Upper lobe of right lung (tissue), 1 donor: Measurements from ENCODE around the gene MBD2. TPM values are rescaled to one million over a fixed set of nuclear protein-coding genes. Genes with fewer than 3 reads are reported as not detected.
"Not testable (repeated sequence)": the region's sequence is repeated elsewhere in the genome, so short reads cannot be mapped to it uniquely, and the experiment has no call there.

Source experiments
- ATAC-seq: fragments of 200-7000 bp; cut with Tn5 transposase; one replicate; pipeline ENCODE4 v1.9.1; 2020; ENCODE audit warnings: mild to moderate bottlenecking, moderate library complexity
- DNase-seq: peaks from one replicate; pipeline ENCODE4 v3.0.0-alpha.2; 2020
- H3K27ac ChIP-seq: fragments of 200-600 bp; one replicate; pipeline ENCODE4 v1.8.0; 2022
- H3K27me3 ChIP-seq: fragments of 200-600 bp; one replicate; pipeline ENCODE4 v1.8.0; 2022; ENCODE audit warnings: mild to moderate bottlenecking
- H3K36me3 ChIP-seq: fragments of 200-600 bp; one replicate; pipeline ENCODE4 v1.8.0; 2022
- H3K4me1 ChIP-seq: fragments of 200-600 bp; one replicate; pipeline ENCODE4 v1.8.0; 2022
- H3K4me3 ChIP-seq: fragments of 200-600 bp; one replicate; pipeline ENCODE4 v1.8.0; 2022; ENCODE audit warnings: mild to moderate bottlenecking
- H3K9me3 ChIP-seq: fragments of 200-600 bp; one replicate; pipeline ENCODE4 v1.8.0; 2022
- intact Hi-C: fragments of 100-400 bp; cut with DNase I; formaldehyde crosslinking; loops from one replicate; pipeline ENCODE4 v1.11.0; 2022
- total RNA-seq: library from RNA; stranded (reverse); fragmentation: NEBNext Ultra II Directional; extraction: Animal tissue kit (Norgen Biotek cat#: 25700); gene quantifications from one replicate; pipeline ENCODE4 v1.2.1, GENCODE V29; 2021
- TF ChIP-seq, protein P1 (sequence below): fragments of 200-600 bp; IDR thresholded peaks from one replicate; pipeline ENCODE4 v1.8.0; 2022; ENCODE audit warnings: antibody characterized with exemption
- donor health status: DM: no; HTN: yes; CAD: no; lungs with severe emphysema.

MBD2 gene
- total RNA-seq, 1 donor from 2014 or later: 78.4 TPM

DNA sequence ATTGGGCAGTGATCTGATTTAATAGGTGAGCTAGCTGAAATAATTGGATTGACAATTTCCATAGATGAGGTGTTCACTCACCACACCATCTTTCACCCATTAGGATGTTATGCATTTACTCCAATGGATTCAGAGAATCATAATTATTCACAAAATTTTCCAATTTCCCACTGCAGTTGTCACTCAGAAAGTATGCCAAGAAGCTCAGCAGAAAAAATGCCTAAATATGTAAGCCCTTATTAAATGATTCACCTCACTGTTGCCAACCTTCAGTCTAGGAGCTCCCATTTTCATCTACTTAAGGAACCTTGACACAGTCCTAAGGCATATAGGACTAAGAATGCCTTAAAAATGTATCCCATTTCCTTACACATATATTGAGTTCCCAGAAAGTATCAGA, 94.3 kb downstream of the MBD2 start:
- ATAC-seq (no peak), DNase-seq (no peak)
- Histone ChIP-seq H3K36me3 (no peaks in the 10 kb centered on the region), H3K9me3 (no peaks in the 10 kb centered on the region), H3K27me3 (no peaks in the 10 kb centered on the region), H3K4me3 (no peak overlapping the region), H3K27ac (no peak overlapping the region), H3K4me1 (no peaks in the 10 kb centered on the region)
- intact Hi-C loops: no loop called here
- TF ChIP-seq, protein P1, sequence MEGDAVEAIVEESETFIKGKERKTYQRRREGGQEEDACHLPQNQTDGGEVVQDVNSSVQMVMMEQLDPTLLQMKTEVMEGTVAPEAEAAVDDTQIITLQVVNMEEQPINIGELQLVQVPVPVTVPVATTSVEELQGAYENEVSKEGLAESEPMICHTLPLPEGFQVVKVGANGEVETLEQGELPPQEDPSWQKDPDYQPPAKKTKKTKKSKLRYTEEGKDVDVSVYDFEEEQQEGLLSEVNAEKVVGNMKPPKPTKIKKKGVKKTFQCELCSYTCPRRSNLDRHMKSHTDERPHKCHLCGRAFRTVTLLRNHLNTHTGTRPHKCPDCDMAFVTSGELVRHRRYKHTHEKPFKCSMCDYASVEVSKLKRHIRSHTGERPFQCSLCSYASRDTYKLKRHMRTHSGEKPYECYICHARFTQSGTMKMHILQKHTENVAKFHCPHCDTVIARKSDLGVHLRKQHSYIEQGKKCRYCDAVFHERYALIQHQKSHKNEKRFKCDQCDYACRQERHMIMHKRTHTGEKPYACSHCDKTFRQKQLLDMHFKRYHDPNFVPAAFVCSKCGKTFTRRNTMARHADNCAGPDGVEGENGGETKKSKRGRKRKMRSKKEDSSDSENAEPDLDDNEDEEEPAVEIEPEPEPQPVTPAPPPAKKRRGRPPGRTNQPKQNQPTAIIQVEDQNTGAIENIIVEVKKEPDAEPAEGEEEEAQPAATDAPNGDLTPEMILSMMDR: no peak

DNA sequence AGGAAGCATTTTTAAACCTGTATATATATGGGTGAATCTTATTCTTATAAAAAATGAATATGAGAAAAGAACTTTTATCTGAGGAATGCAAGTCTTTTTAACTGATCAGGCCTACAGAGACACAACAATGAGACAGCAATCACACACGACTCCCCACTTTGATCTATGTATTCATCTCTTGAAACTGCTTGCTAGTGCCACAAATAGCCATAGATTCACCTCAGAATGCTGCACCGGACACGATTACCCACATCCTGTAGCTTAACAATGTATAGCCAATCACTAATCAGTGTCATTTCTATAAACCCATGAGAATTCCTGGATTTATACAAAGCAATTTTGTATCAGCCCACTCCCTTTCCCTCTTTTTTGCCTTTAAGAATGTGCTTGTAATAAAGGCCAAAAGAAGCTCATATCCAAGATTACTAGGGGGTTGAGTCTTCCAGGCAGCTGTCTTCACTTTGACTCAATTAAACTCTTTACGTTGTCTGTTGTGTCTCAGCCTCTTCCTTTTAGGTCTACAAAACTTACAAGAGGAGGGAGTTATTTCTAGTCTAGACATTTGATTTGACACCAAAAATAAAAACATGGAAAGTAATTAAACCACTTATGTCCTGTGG, 94.9 kb downstream of the MBD2 start:
- intact Hi-C loops: no loop called here
- Histone ChIP-seq H3K4me3 (no peak overlapping the region), H3K9me3 (no peaks in the 10 kb centered on the region), H3K27me3 (no peaks in the 10 kb centered on the region), H3K36me3 (no peaks in the 10 kb centered on the region), H3K27ac (no peak overlapping the region), H3K4me1 (no peaks in the 10 kb centered on the region)
- ATAC-seq (no peak), DNase-seq (no peak)
- TF ChIP-seq, protein P1: no peak

DNA sequence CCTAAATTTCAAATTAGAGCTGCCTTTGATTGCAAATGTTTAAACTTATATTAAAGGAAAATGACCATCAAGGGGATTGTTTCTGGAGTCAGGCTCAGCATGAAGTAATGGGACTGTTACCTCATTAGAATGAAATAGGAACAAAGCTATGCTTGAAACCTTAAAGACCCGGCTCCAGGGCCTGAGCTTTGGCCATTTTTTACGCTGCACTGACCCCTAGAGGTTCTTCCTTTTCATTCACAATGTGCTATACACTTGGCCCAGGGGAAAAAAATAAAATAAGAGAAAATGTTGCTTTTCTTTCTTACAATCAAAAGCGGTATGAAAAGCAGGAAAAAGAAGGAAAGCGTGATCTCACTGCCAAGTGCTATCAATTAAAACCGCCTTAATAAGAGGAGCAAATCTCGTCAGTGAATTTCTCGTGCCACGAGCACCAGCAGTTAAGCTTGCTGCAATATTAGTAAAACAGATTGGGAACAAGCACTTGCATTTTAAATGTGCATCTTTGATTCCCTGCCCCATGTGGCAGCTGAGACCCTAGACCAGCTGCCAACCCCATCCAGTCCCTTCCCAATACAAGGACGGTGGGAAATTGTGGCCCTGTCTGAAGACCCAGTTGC, 96.6 kb downstream of the MBD2 start:
- H3K4me1 ChIP-seq: no peaks in the 10 kb centered on the region
- no peaks in the 10 kb centered on the region for H3K9me3 ChIP-seq
- no peaks in the 10 kb centered on the region for H3K36me3 ChIP-seq
- H3K27ac ChIP-seq: no peak overlapping the region
- H3K4me3 ChIP-seq: no peak overlapping the region
- TF ChIP-seq, protein P1: peak; percentile 51
- H3K27me3 ChIP-seq: no peaks in the 10 kb centered on the region
- DNase-seq: no peak
- intact Hi-C loops: no loop called here
- peak; percentile 72 for ATAC-seq

DNA sequence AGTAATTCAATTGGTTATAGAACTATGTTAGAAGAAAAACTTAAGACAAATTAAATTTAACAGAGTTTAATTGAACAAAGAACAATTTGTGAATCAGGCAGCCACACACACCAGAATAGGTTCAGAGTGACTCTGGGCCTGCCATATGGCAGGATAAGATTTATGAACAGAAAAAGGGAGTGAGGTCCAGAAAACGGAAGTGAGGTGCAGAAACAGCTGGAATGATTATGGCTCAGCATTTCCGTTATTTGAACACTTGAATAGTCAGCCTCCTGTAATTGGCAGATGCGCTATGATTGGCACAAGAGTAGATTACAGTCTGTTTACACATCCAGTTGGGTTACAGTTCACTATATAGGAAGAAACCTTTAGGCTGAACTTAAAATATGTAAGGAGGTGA, 99.0 kb downstream of the MBD2 start:
- no peak for DNase-seq
- no peak overlapping the region for H3K4me3 ChIP-seq
- H3K9me3 ChIP-seq: no peaks in the 10 kb centered on the region
- H3K36me3 ChIP-seq: no peaks in the 10 kb centered on the region
- no peak overlapping the region for H3K27ac ChIP-seq
- ATAC-seq: no peak
- H3K4me1 ChIP-seq: no peaks in the 10 kb centered on the region
- TF ChIP-seq, protein P1: no peak
- intact Hi-C loops: no loop called here
- H3K27me3 ChIP-seq: no peaks in the 10 kb centered on the region

DNA sequence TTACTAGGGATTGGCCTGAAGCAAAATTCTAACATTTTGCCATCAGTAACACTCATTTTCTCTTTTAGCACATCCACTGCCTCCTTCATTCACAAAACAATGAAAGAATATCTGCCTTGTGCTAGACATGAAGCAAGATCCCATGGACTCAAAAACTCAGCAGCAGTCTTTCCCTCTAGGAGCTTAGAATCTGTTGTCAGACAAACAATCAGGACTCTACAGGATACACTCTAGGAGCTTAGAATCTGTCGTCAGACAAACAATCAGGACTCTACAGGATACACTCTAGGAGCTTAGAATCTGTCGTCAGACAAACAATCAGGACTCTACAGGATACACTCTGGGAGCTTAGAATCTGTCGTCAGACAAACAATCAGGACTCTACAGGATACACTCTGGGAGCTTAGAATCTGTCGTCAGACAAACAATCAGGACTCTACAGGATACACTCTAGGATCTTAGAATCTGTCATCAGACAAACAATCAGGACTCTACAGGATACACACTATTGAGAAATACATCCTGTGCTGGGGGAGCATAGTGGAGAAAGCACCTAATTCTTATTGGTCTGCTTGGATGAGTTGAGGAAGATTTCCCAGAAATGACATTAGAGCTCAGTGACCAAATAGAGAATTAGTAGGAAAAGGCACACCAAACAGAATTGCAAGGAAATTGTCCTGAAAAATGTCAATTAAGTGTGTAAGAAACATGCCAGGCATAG, 100.6 kb downstream of the MBD2 start:
- intact Hi-C loops, DNase-seq, H3K4me1 ChIP-seq, H3K27ac ChIP-seq, H3K9me3 ChIP-seq, H3K36me3 ChIP-seq, H3K27me3 ChIP-seq, ATAC-seq, H3K4me3 ChIP-seq: not testable (repeated sequence)

DNA sequence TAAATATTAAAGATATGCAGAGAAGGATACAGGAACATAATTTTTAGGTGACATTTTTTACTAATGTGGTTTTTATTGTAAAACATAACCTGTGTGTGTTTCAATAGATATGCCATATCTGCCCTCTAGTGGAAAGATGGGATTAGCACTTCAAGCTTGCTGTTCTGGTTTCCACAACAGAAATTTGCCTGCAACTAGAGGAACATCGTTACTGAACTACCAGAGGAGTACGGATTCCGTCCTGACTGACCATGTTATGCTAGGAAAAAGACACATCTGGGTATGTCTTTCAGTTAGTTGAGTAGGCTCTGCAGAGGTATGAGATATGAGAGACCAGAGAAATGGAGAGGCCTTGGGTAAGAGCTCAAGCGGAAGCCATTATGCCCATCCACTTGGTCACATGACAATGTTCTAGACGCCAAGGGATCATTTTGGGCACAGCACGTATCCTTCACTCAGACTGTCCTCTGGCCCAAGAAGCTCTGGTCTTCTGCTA, 104.9 kb downstream of the MBD2 start:
- ATAC-seq: peak; percentile 88
- Histone ChIP-seq H3K27me3 (no peaks in the 10 kb centered on the region), H3K9me3 (no peaks in the 10 kb centered on the region), H3K4me3 (peak overlapping the region; percentile 18), H3K27ac (no peak overlapping the region), H3K36me3 (no peaks in the 10 kb centered on the region), H3K4me1 (no peaks in the 10 kb centered on the region)
- intact Hi-C loops: no loop called here
- DNase-seq: no peak
- TF ChIP-seq, protein P1: peak; percentile 80
